A549 (cell line): Measurements from ENCODE around the gene TMEM186. TPM values are rescaled to one million over a fixed set of nuclear protein-coding genes. Genes with fewer than 3 reads are reported as not detected.
"Not testable (repeated sequence)": the region's sequence is repeated elsewhere in the genome, so short reads cannot be mapped to it uniquely, and the experiment has no call there.

Experiments used
- ATAC-seq, 2 experiments: fragments of 200-7000 bp in 1 of 2; fragments of >200 bp in 1 of 2; cut with Nextera tagmentation in 1 of 2; cut with Tn5 transposase in 1 of 2; 3 replicates each; pipeline versions ENCODE4 v1.8.0 to v1.9.1; 2018 to 2020; ENCODE audit warnings: mild to moderate bottlenecking in 1 of 2, moderate library complexity in 1 of 2
- CTCF ChIA-PET: fragments of 300-600 bp; sonication (Branson Sonifier 250); formaldehyde crosslinking; extraction: SDS; loops from one replicate; lab custom pipeline; 2021; ENCODE audit warnings: antibody characterized with exemption, inconsistent platforms; lab: Yijun Ruan, JAX
- POLR2A ChIA-PET: fragments of 350-600 bp; formaldehyde crosslinking; extraction: SDS; loops from one replicate; lab custom pipeline; 2021; ENCODE audit warnings: antibody characterized with exemption, inconsistent platforms; lab: Yijun Ruan, JAX
- DNase-seq, 2 experiments: peaks; one replicate each; pipeline versions ENCODE4 v3.0.0 to v3.0.0-alpha.2; 2011 to 2016; ENCODE audit warnings: low read depth in 1 of 2, low spot score in 1 of 2
- FAIRE-seq: peaks from 2 replicates; lab custom pipeline; 2011; peaks lifted over from hg19 to GRCh38; lab: Jason Lieb, UNC
- H3K27ac ChIP-seq, 2 experiments: fragments of >200 bp; sonication (Bioruptor Twin); formaldehyde crosslinking; 3 replicates each; pipeline ENCODE4 v1.5.1; 2016 to 2017
- H3K4me1 ChIP-seq: fragments of >200 bp; sonication (Bioruptor Twin); formaldehyde crosslinking; 3 replicates; pipeline ENCODE4 v1.6.1; 2016
- H3K4me2 ChIP-seq: fragments of >200 bp; sonication (Bioruptor Twin); formaldehyde crosslinking; 3 replicates; pipeline ENCODE4 v1.6.1; 2016
- H3K4me3 ChIP-seq: fragments of >200 bp; sonication (Bioruptor Twin); formaldehyde crosslinking; 3 replicates; pipeline ENCODE4 v1.5.1; 2016
- H3K9me3 ChIP-seq: fragments of >200 bp; sonication (Bioruptor Twin); formaldehyde crosslinking; 3 replicates; pipeline ENCODE4 v1.6.1; 2016
- CBX8 ChIP-seq: fragments of 200-600 bp; sonication (generic); IDR thresholded peaks from 2 replicates; pipeline ENCODE4 v1.6.1; 2016
- EHMT2 ChIP-seq: fragments of 200-600 bp; sonication (generic); IDR thresholded peaks from 2 replicates; pipeline ENCODE4 v1.6.1; 2016; ENCODE audit warnings: antibody characterized with exemption, low read depth, mild to moderate bottlenecking, moderate library complexity
- ESRRA ChIP-seq: fragments of 150-350 bp; IDR thresholded peaks from 2 replicates; pipeline ENCODE4 v1.6.1; 2014; ENCODE audit warnings: mild to moderate bottlenecking, low read length, borderline replicate concordance
- FOSB ChIP-seq: fragments of 250-450 bp; sonication (Bioruptor Pico); IDR thresholded peaks from 2 replicates; pipeline ENCODE4 v1.5.0; 2020; ENCODE audit warnings: mild to moderate bottlenecking, moderate library complexity
- FOXS1 ChIP-seq: fragments of 250-450 bp; sonication (Bioruptor Pico); IDR thresholded peaks from 2 replicates; pipeline ENCODE4 v1.5.0; 2020; ENCODE audit warnings: mild to moderate bottlenecking, moderate library complexity
- HDAC2 ChIP-seq: fragments of 200-600 bp; sonication (generic); IDR thresholded peaks from 2 replicates; pipeline ENCODE4 v1.6.1; 2016
- HEYL ChIP-seq: fragments of 250-450 bp; sonication (Bioruptor Pico); IDR thresholded peaks from 2 replicates; pipeline ENCODE4 v1.8.0; 2021; ENCODE audit warnings: mild to moderate bottlenecking, moderate library complexity
- HOXB13 ChIP-seq: fragments of 250-450 bp; sonication (Bioruptor Pico); IDR thresholded peaks from 2 replicates; pipeline ENCODE4 v1.5.0; 2020; ENCODE audit warnings: low read depth, mild to moderate bottlenecking, moderate library complexity
- KDM1A ChIP-seq: fragments of 200-600 bp; sonication (generic); IDR thresholded peaks from 2 replicates; pipeline ENCODE4 v1.6.1; 2016; ENCODE audit warnings: low read depth, mild to moderate bottlenecking
- KDM5A ChIP-seq: fragments of 200-600 bp; sonication (generic); IDR thresholded peaks from 2 replicates; pipeline ENCODE4 v1.6.1; 2016; ENCODE audit warnings: antibody characterized with exemption, mild to moderate bottlenecking
- MAFK ChIP-seq: fragments of 450-650 bp; IDR thresholded peaks from 2 replicates; pipeline ENCODE4 v1.6.1; 2014; ENCODE audit not compliant: partially characterized antibody
- NPAS2 ChIP-seq: fragments of 250-450 bp; sonication (Bioruptor Pico); IDR thresholded peaks from 2 replicates; pipeline ENCODE4 v1.8.0; 2022; ENCODE audit warnings: mild to moderate bottlenecking, moderate library complexity, borderline replicate concordance
- POLR2AphosphoS2 ChIP-seq: conservative IDR thresholded peaks from 2 replicates; pipeline ENCODE4 v1.6.1; 2012; ENCODE audit warnings: low read length, improper control_type of control experiment, inconsistent platforms
- RAD21 ChIP-seq, 2 experiments: fragments of >200 bp in 1 of 2; sonication (Bioruptor Twin) in 1 of 2; formaldehyde crosslinking in 1 of 2; IDR thresholded peaks in 1 of 2; conservative IDR thresholded peaks in 1 of 2; 2 replicates in 1 of 2; 3 replicates in 1 of 2; pipeline ENCODE4 v1.6.1; 2012 to 2018; ENCODE audit warnings: inconsistent platforms in 1 of 2
- RCOR1 ChIP-seq: fragments of 150-350 bp; IDR thresholded peaks from 2 replicates; pipeline ENCODE4 v1.6.1; 2014; ENCODE audit warnings: antibody characterized with exemption, low read length, low read depth
- RNF2 ChIP-seq: fragments of 200-600 bp; sonication (generic); IDR thresholded peaks from 2 replicates; pipeline ENCODE4 v1.6.1; 2016; ENCODE audit warnings: low read depth, mild to moderate bottlenecking, antibody characterized with exemption, moderate library complexity, borderline replicate concordance
- TP53 ChIP-seq: fragments of 250-450 bp; sonication (Bioruptor Pico); IDR thresholded peaks from 2 replicates; pipeline ENCODE4 v1.5.0; 2021; ENCODE audit warnings: mild to moderate bottlenecking, moderate library complexity
- ZFP36 ChIP-seq: fragments of 450-650 bp; IDR thresholded peaks from 2 replicates; pipeline ENCODE4 v1.6.1; 2014; ENCODE audit warnings: borderline replicate concordance; ENCODE audit not compliant: partially characterized antibody
- ZNF302 ChIP-seq: fragments of 250-450 bp; sonication (Bioruptor Pico); IDR thresholded peaks from 2 replicates; pipeline ENCODE4 v1.9.0; 2021; ENCODE audit warnings: inconsistent platforms, mild to moderate bottlenecking, moderate library complexity
- WGBS: methylation state at CpG from one replicate; pipeline ENCODE4 v1.1.6; 2017; ENCODE audit errors: missing lambda C conversion rate; 5-methylcytosine and 5-hydroxymethylcytosine counted together
- polyA plus RNA-seq, 4 experiments: library from polyadenylated mRNA; depleted of rRNA in 3 of 4; stranded (reverse); fragments of >200 nt; fragmentation: RNase III in 1 of 4; extraction: RNeasy Plus Mini Kit Qiagen cat#74134 plus additional on column Dnase treatment in 1 of 4; gene quantifications; 2 replicates in 3 of 4; 3 replicates in 1 of 4; pipeline ENCODE4 v1.2.3, GENCODE V29; 2011 to 2017
- TF ChIP-seq, protein P1 (sequence below): fragments of 450-650 bp; IDR thresholded peaks from 2 replicates; pipeline ENCODE4 v1.6.1; 2014; ENCODE audit warnings: antibody characterized with exemption
- TF ChIP-seq, protein P2 (sequence below): fragments of 150-350 bp; IDR thresholded peaks from 2 replicates; pipeline ENCODE4 v1.6.1; 2014; ENCODE audit warnings: low read depth, mild to moderate bottlenecking, low read length
- TF ChIP-seq, protein P3 (sequence below): IDR thresholded peaks from 2 replicates; pipeline ENCODE4 v1.6.1; 2012; ENCODE audit warnings: low read depth, borderline replicate concordance
- TF ChIP-seq, protein P4 (sequence below): IDR thresholded peaks from 2 replicates; pipeline ENCODE4 v1.6.1; 2012
- TF ChIP-seq, protein P5 (sequence below): fragments of 250-450 bp; sonication (Bioruptor Pico); IDR thresholded peaks from 2 replicates; pipeline ENCODE4 v1.5.0; 2020; ENCODE audit warnings: low read depth, mild to moderate bottlenecking, moderate library complexity
- TF ChIP-seq, protein P6 (sequence below): fragments of >200 bp; sonication (Bioruptor Twin); formaldehyde crosslinking; IDR thresholded peaks from 2 replicates; pipeline ENCODE4 v1.6.1; 2016

Gene TMEM186
- polyA plus RNA-seq, 2 of the 4 experiments (the other 2 are of a cell fraction) = 10.9 to 12.7 TPM

DNA sequence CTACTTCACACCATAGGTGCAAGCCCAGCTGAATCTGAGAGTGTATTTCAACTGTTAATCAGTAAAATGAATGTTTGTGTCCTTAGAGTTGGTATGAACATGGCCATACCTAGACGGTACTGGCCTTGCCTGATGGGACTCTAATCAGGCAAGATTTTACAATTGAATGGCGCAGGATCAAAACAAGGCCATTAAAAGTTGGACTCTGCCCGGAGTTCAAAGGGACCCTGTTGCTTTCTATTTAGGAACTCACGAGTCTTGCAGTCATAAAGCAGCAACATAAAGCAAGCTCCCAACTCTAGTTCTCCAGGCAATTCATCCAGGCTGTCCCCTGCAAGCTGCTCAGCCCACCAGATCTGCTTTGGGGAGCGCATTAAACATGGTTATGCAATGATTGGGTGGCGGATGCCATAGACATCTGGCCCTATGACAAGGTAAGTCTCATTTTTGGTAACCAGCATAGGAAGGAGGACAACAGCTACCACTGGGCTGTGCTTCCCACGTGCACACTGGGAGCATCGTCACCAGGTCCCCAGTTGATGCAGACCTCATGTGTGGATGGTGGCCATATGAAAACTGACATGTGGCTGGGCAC lies 8.8 kb downstream of the TMEM186 start:
- no peak overlapping the region for H3K27ac ChIP-seq
- no peak overlapping the region for H3K4me3 ChIP-seq
- DNase-seq (no peak), FAIRE-seq (no peak), ATAC-seq (no peak)
- ChIA-PET CTCF (interaction anchor here (0.9 to 10.0 kb wide), 6 partner anchors 12 to 219 kb away, joined by 3 to 173 read pairs (median 4); no protein-coding TSS in a partner anchor), POLR2A (no interaction called here)
- TF ChIP-seq, protein P1, sequence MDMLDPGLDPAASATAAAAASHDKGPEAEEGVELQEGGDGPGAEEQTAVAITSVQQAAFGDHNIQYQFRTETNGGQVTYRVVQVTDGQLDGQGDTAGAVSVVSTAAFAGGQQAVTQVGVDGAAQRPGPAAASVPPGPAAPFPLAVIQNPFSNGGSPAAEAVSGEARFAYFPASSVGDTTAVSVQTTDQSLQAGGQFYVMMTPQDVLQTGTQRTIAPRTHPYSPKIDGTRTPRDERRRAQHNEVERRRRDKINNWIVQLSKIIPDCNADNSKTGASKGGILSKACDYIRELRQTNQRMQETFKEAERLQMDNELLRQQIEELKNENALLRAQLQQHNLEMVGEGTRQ = no peak
- TF ChIP-seq KDM1A = no peak
- TF ChIP-seq, protein P2, sequence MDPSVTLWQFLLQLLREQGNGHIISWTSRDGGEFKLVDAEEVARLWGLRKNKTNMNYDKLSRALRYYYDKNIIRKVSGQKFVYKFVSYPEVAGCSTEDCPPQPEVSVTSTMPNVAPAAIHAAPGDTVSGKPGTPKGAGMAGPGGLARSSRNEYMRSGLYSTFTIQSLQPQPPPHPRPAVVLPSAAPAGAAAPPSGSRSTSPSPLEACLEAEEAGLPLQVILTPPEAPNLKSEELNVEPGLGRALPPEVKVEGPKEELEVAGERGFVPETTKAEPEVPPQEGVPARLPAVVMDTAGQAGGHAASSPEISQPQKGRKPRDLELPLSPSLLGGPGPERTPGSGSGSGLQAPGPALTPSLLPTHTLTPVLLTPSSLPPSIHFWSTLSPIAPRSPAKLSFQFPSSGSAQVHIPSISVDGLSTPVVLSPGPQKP = no peak
- TF ChIP-seq ZNF302 (CRISPR knock-in tag) = no peak
- no peak for TF ChIP-seq FOSB (CRISPR knock-in tag)
- TF ChIP-seq, protein P3, sequence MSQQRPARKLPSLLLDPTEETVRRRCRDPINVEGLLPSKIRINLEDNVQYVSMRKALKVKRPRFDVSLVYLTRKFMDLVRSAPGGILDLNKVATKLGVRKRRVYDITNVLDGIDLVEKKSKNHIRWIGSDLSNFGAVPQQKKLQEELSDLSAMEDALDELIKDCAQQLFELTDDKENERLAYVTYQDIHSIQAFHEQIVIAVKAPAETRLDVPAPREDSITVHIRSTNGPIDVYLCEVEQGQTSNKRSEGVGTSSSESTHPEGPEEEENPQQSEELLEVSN = no peak
- TF ChIP-seq, protein P4, sequence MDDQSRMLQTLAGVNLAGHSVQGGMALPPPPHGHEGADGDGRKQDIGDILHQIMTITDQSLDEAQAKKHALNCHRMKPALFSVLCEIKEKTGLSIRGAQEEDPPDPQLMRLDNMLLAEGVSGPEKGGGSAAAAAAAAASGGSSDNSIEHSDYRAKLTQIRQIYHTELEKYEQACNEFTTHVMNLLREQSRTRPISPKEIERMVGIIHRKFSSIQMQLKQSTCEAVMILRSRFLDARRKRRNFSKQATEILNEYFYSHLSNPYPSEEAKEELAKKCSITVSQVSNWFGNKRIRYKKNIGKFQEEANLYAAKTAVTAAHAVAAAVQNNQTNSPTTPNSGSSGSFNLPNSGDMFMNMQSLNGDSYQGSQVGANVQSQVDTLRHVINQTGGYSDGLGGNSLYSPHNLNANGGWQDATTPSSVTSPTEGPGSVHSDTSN = no peak
- TF ChIP-seq, protein P5, sequence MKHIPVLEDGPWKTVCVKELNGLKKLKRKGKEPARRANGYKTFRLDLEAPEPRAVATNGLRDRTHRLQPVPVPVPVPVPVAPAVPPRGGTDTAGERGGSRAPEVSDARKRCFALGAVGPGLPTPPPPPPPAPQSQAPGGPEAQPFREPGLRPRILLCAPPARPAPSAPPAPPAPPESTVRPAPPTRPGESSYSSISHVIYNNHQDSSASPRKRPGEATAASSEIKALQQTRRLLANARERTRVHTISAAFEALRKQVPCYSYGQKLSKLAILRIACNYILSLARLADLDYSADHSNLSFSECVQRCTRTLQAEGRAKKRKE (CRISPR knock-in tag) = no peak
- no peak for TF ChIP-seq MAFK
- TF ChIP-seq ESRRA = no peak
- TF ChIP-seq RNF2 = no peak
- TF ChIP-seq HEYL (CRISPR knock-in tag) = no peak
- no peaks in the 10 kb centered on the region for H3K9me3 ChIP-seq
- H3K4me2 ChIP-seq = no peak overlapping the region
- H3K4me1 ChIP-seq = no peaks in the 10 kb centered on the region
- WGBS = 48% methylated on average over 7 of the region's 8 CpGs

DNA sequence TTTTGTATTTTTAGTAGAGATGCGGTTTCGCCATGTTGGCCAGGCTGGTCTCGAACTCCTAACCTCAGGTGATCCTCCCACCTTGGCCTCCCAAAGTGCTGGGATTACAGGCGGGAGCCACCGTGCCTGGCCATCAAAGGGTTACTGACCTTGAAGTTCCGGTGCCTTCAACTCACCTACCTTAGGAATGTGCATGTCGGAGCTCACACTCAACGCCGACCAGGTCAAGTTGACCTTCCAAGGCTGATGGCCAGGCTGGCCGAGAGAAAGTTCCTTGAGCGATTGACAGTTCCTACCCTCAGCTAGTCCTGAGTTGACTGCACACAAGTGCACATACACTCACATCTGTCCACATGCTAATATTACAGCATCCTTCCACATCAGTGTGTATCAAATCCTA lies 11.1 kb downstream of the TMEM186 start:
- CTCF ChIA-PET = interaction anchor here (0.7 to 10.0 kb wide), 6 partner anchors 8 to 168 kb away, joined by 3 to 173 read pairs (median 4); no protein-coding TSS in a partner anchor
- H3K4me2 ChIP-seq, H3K27ac ChIP-seq, H3K4me1 ChIP-seq, POLR2A ChIA-PET, FAIRE-seq, DNase-seq, H3K9me3 ChIP-seq, ATAC-seq, H3K4me3 ChIP-seq: not testable (repeated sequence)
- 64% methylated on average over 11 of the region's 11 CpGs for WGBS

DNA sequence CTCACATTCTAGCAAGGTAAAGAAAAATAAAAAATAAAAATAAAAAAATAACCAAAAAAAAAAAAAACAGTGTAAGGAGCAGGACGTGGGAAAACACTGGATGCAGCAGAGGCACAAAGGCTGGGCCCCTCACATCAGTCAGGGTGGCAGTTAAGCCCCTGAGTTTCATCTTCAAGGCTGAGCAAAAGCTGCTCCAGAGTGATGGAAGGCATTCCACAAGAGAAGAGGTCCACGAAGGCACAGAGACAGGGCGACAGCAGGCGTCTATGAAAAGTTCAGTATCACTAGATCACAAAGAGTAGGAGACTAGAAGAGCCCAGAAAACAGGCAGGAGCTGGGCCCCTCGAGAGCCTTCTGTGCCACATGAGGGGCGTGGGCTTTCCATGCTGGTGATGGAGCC lies 12.0 kb downstream of the TMEM186 start:
- H3K4me3 ChIP-seq = no peak overlapping the region
- H3K4me1 ChIP-seq = no peaks in the 10 kb centered on the region
- FAIRE-seq (no peak), DNase-seq (no peak), ATAC-seq (no peak)
- 54% methylated on average over 6 of the region's 6 CpGs for WGBS
- POLR2A ChIA-PET = no interaction called here
- no peaks in the 10 kb centered on the region for H3K9me3 ChIP-seq
- TF ChIP-seq POLR2AphosphoS2 (no peak), FOXS1 (no peak), ZFP36 (no peak), HEYL (CRISPR knock-in tag) (no peak), TP53 (CRISPR knock-in tag) (no peak), CBX8 (no peak), HOXB13 (CRISPR knock-in tag) (no peak), KDM5A (no peak), ESRRA (no peak), RCOR1 (no peak), RAD21 (conservative IDR thresholded peaks at IDR 0.05 in 1 of 2, IDR thresholded peaks at IDR 0.05 in 1 of 2) (no peak), EHMT2 (no peak), NPAS2 (CRISPR knock-in tag) (no peak), HDAC2 (no peak), RNF2 (no peak)
- TF ChIP-seq, protein P6, sequence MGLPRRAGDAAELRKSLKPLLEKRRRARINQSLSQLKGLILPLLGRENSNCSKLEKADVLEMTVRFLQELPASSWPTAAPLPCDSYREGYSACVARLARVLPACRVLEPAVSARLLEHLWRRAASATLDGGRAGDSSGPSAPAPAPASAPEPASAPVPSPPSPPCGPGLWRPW = no peak
- TF ChIP-seq, protein P2 = no peak
- no peak overlapping the region for H3K27ac ChIP-seq
- no peak overlapping the region for H3K4me2 ChIP-seq
- CTCF ChIA-PET = interaction anchor here (1.3 to 10.0 kb wide), 2 partner anchors 122 to 218 kb away, joined by 3 to 173 read pairs; no protein-coding TSS in a partner anchor
